ENCODE data around the gene NCKAP5L.
"Not testable (repeated sequence)": the region's sequence is repeated elsewhere in the genome, so short reads cannot be mapped to it uniquely, and the experiment has no call there.

Gene NCKAP5L

DNA sequence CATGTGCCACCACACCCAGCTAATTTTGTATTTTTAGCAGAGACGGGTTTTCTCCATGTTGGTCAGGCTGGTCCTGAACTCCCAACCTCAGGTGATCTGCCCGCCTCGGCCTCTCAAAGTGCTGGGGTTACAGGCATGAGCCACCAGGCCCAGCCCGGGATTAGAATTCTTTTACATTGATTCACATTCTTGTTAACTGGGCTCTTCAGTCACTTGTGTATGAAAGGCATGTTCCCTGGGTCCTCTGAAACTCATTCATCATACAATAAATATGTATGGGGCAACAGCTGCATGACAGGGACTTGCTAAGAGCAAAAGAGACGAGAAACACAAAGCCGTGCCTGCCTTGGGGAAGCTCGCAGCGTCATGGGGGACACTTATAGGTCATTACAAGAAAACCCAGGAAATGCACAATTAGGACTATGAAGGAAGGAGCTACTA is 43.6 kb upstream of the NCKAP5L start:
- H3K4me1 ChIP-seq (ENCODE audit: control insufficient read depth in 1 of 2, insufficient read depth in 2 of 2, low read length in 2 of 2) = peaks cover 8 to 23% of the 10 kb centered on the region in 2 donors
- not testable (repeated sequence) for H3K9ac ChIP-seq (ENCODE audit: low read depth in 1 of 2, low read length in 2 of 2); H3K27ac ChIP-seq (ENCODE audit: low read depth, low read length)

DNA sequence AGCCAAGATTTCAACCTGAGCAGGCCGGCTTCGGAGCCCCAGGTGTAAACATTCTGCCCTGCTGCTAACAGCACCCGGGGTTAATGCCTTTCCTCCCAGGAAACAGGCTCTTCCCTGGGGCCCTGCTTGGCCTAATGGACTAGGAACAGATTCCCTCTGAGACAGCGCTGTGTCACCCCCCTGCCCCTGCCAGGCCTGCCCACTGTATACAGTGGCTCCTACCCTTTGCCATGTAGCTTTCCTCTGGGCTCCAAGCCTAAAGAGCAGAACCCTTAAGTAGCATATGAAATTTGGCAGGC is 43.0 kb upstream of the NCKAP5L start:
- peaks cover 8 to 23% of the 10 kb centered on the region in 2 donors for H3K4me1 ChIP-seq (ENCODE audit: control insufficient read depth in 1 of 2, insufficient read depth in 2 of 2, low read length in 2 of 2)
- H3K4me3 ChIP-seq (ENCODE audit: low read depth in 1 of 2, low read length in 2 of 2) = no peak overlapping the region
- H3K27ac ChIP-seq (ENCODE audit: low read depth, low read length) = no peak overlapping the region
- no peak overlapping the region for H3K9ac ChIP-seq (ENCODE audit: low read depth in 1 of 2, low read length in 2 of 2)
- no peaks in the 10 kb centered on the region for H3K27me3 ChIP-seq (ENCODE audit: control insufficient read depth in 1 of 2, insufficient read depth in 2 of 2, low read length in 2 of 2)
- H3K36me3 ChIP-seq (ENCODE audit: control insufficient read depth in 1 of 2, insufficient read depth in 2 of 2, low read length in 2 of 2) = no peaks in the 10 kb centered on the region
- no peaks in the 10 kb centered on the region for H3K9me3 ChIP-seq (ENCODE audit: control insufficient read depth in 1 of 2, low read length in 2 of 2)

More for the DNA sequence above, 43.6 kb upstream of the NCKAP5L start:
- not testable (repeated sequence) for H3K36me3 ChIP-seq (ENCODE audit: control insufficient read depth in 1 of 2, insufficient read depth in 2 of 2, low read length in 2 of 2); H3K27me3 ChIP-seq (ENCODE audit: control insufficient read depth in 1 of 2, insufficient read depth in 2 of 2, low read length in 2 of 2); H3K4me3 ChIP-seq (ENCODE audit: low read depth in 1 of 2, low read length in 2 of 2); H3K9me3 ChIP-seq (ENCODE audit: control insufficient read depth in 1 of 2, low read length in 2 of 2)

DNA sequence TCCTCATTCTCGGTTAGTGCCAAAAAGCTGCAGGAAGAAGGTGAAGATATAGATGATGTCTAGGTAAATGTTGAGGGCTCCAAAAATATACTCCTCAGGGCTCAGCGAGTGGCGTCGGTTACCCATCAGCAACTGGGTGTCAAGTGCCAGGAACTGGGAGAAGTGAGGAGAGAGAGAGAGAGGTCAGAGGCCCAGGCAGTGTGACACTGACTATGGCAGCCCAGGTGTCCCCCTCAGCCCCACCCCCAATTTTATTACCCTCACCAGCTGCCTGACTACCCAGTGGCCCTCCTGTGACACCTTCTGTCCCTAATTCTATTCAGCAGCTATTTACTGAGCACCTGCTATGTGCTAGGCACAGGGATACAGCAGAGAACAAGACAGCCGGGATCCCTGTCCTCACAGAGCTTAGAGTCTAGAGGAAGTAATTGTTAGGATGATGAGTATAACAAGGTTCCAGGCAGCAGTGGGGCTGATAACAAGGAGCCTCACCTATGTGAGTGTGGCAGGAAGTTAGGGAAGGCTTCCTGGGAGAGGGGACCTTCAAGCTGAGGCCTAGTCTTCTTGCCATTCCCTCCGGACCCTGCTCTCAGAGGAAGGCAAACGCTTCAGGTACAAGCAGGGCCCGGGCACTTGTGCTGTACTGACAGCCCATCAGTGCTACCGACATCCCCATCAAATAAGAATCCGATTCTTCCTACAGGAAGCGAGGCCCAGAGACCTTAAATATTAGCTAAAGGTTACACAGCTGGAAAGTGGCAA is 42.5 kb upstream of the NCKAP5L start:
- Histone ChIP-seq H3K27me3 (ENCODE audit: control insufficient read depth in 1 of 2, insufficient read depth in 2 of 2, low read length in 2 of 2) (no peaks in the 10 kb centered on the region), H3K4me1 (ENCODE audit: control insufficient read depth in 1 of 2, insufficient read depth in 2 of 2, low read length in 2 of 2) (peaks cover 8 to 23% of the 10 kb centered on the region in 2 donors), H3K9ac (ENCODE audit: low read depth in 1 of 2, low read length in 2 of 2) (no peak overlapping the region), H3K9me3 (ENCODE audit: control insufficient read depth in 1 of 2, low read length in 2 of 2) (no peaks in the 10 kb centered on the region), H3K4me3 (ENCODE audit: low read depth in 1 of 2, low read length in 2 of 2) (no peak overlapping the region), H3K36me3 (ENCODE audit: control insufficient read depth in 1 of 2, insufficient read depth in 2 of 2, low read length in 2 of 2) (no peaks in the 10 kb centered on the region), H3K27ac (ENCODE audit: low read depth, low read length) (no peak overlapping the region)

DNA sequence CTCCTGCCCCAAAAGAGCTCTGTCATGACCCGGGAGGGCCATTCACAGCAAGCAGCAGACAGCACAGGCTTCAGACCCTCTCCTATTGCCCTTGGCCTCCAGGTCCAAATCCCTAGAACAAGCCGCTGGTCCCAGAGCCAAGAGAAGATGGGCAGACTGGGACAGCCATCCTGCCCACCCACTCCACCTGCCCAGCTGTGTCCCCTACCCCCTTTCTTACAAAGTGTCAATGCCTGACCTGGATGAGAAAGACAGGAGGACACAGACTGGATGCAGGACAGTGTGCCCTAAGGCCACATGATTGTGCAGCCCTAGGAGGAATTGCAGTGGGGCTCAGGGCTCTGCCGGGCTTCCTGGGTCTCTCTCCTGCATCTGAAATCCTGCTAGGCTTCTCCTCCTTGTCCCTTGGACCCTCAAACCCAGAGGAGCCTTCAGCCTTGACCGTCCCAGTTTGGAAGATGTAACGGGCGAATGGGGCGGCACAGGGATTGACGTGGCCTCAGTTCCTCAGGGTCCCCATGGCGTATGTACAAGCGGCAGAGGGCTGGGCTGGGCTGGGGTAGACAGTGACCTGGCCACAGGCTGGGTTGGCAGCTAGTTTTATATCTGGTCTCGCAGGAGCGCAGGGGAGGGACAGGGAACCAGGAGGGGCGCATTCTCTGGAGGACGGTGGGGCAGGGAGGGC is 41.7 kb upstream of the NCKAP5L start:
- Histone ChIP-seq H3K27me3 (ENCODE audit: control insufficient read depth in 1 of 2, insufficient read depth in 2 of 2, low read length in 2 of 2) (no peaks in the 10 kb centered on the region), H3K9ac (ENCODE audit: low read depth in 1 of 2, low read length in 2 of 2) (no peak overlapping the region), H3K4me3 (ENCODE audit: low read depth in 1 of 2, low read length in 2 of 2) (no peak overlapping the region), H3K27ac (ENCODE audit: low read depth, low read length) (no peak overlapping the region), H3K4me1 (ENCODE audit: control insufficient read depth in 1 of 2, insufficient read depth in 2 of 2, low read length in 2 of 2) (peaks cover 8 to 23% of the 10 kb centered on the region in 2 donors), H3K36me3 (ENCODE audit: control insufficient read depth in 1 of 2, insufficient read depth in 2 of 2, low read length in 2 of 2) (no peaks in the 10 kb centered on the region), H3K9me3 (ENCODE audit: control insufficient read depth in 1 of 2, low read length in 2 of 2) (no peaks in the 10 kb centered on the region)

DNA sequence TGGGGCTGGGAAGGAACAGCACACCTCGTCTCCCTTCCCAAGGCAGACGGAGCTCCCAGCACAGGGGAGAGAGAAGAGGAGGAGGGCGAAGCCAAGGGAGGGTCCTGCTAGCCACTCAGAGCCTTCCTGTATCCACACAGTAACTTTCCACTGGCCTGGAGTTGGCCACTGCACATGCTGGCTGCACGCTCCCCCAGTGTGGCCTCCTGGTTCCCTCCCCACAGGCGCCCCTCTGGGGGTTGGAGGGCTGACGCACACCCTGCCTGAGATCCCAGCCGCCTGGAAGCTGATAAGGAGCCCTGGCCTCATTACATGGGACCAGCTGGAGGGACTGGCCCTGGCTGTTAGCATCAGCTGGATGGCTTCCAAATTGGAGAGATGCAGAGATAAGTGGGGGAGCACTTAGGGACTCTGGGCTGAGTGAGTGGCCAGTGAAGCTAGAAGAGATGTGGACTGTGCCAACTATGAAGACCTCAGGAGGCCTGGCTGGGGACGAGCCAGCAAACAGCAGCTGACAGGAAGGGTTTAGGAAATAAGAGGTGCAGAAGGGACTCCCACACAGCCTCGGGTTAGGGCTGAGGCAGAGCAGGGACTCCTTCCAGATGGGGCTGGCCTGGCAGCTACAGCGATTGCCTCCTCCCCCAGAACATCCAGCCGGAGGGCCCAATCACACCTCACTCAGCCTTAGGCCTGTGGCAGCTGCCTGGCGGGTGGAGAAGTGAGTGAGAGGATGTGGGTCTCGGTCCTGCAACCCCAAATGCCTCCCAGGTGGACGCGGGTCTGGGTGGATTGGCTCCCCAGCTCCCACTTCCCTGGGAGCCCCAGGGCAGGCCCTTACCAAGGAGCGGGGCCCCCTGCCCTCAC is 41.0 kb upstream of the NCKAP5L start:
- no peaks in the 10 kb centered on the region for H3K27me3 ChIP-seq (ENCODE audit: control insufficient read depth in 1 of 2, insufficient read depth in 2 of 2, low read length in 2 of 2)
- H3K4me3 ChIP-seq (ENCODE audit: low read depth in 1 of 2, low read length in 2 of 2) = no peak overlapping the region
- H3K4me1 ChIP-seq (ENCODE audit: control insufficient read depth in 1 of 2, insufficient read depth in 2 of 2, low read length in 2 of 2) = peaks cover 8 to 23% of the 10 kb centered on the region in 2 donors
- H3K36me3 ChIP-seq (ENCODE audit: control insufficient read depth in 1 of 2, insufficient read depth in 2 of 2, low read length in 2 of 2) = no peaks in the 10 kb centered on the region
- no peak overlapping the region for H3K9ac ChIP-seq (ENCODE audit: low read depth in 1 of 2, low read length in 2 of 2)
- no peaks in the 10 kb centered on the region for H3K9me3 ChIP-seq (ENCODE audit: control insufficient read depth in 1 of 2, low read length in 2 of 2)
- H3K27ac ChIP-seq (ENCODE audit: low read depth, low read length) = no peak overlapping the region

DNA sequence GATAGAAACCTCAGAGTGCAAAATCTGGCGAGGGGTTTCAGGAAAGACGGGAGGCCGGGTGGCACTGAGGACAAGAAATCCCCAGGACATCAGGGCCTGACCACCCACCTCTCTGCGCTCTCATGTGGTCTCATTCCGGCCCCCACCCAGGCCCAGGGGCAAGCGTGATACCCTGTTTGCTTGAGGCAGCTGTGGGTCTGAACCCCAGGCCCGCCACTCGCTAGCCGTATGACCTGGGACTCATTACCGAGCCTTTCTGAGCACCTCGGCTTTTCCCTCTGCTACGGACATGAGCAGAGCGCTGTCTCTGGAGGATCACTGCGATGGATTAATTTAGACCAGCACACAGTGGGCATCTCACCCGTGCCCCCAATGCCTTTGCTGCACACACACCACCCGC is 40.2 kb upstream of the NCKAP5L start:
- no peak overlapping the region for H3K27ac ChIP-seq (ENCODE audit: low read depth, low read length)
- H3K27me3 ChIP-seq (ENCODE audit: control insufficient read depth in 1 of 2, insufficient read depth in 2 of 2, low read length in 2 of 2) = no peaks in the 10 kb centered on the region
- H3K9ac ChIP-seq (ENCODE audit: low read depth in 1 of 2, low read length in 2 of 2) = no peak overlapping the region
- no peaks in the 10 kb centered on the region for H3K36me3 ChIP-seq (ENCODE audit: control insufficient read depth in 1 of 2, insufficient read depth in 2 of 2, low read length in 2 of 2)
- H3K4me3 ChIP-seq (ENCODE audit: low read depth in 1 of 2, low read length in 2 of 2) = no peak overlapping the region
- peaks cover 8 to 23% of the 10 kb centered on the region in 2 donors for H3K4me1 ChIP-seq (ENCODE audit: control insufficient read depth in 1 of 2, insufficient read depth in 2 of 2, low read length in 2 of 2)
- no peaks in the 10 kb centered on the region for H3K9me3 ChIP-seq (ENCODE audit: control insufficient read depth in 1 of 2, low read length in 2 of 2)

DNA sequence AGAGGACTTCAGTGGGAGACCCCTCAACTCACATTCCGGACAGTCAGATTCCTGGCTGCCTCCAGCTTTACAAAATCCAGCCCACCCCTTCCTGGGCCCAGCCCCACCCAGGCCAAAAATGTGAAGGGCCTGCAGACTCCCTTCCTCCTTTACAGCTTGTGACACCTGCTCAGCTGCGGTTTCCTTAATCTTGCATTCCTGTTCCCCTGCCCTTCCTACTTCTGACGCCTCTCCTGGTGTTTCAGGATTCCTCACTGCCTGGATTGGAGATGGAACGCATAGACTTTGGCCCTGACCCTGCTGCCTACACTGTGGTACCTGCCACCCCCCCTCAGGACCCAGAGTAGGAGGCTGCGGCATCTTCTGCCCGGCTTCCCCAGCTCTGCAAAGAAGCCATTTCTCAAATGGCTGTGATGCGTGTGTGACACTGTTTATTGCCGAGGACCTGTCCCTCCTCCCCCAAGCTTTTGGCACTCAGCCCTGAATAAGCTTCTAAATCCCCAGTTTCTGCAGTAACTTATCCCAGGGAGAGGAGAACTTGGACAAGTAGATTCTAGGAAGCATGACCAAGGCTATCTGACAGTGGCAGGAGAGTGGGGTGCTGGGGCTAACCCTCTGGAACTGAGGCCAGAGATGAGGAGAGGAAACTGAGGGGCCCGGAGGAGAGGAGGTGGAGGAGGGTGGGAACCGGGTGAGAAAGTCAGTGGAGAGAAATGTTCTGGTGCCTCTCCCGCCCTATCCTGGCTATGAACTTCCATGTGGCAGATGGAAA is 39.5 kb upstream of the NCKAP5L start:
- no peak overlapping the region for H3K4me3 ChIP-seq (ENCODE audit: low read depth in 1 of 2, low read length in 2 of 2)
- H3K27me3 ChIP-seq (ENCODE audit: control insufficient read depth in 1 of 2, insufficient read depth in 2 of 2, low read length in 2 of 2) = no peaks in the 10 kb centered on the region
- H3K9ac ChIP-seq (ENCODE audit: low read depth in 1 of 2, low read length in 2 of 2) = no peak overlapping the region
- H3K36me3 ChIP-seq (ENCODE audit: control insufficient read depth in 1 of 2, insufficient read depth in 2 of 2, low read length in 2 of 2) = no peaks in the 10 kb centered on the region
- H3K9me3 ChIP-seq (ENCODE audit: control insufficient read depth in 1 of 2, low read length in 2 of 2) = no peaks in the 10 kb centered on the region
- no peak overlapping the region for H3K27ac ChIP-seq (ENCODE audit: low read depth, low read length)
- peaks cover 8 to 23% of the 10 kb centered on the region in 2 donors for H3K4me1 ChIP-seq (ENCODE audit: control insufficient read depth in 1 of 2, insufficient read depth in 2 of 2, low read length in 2 of 2)

DNA sequence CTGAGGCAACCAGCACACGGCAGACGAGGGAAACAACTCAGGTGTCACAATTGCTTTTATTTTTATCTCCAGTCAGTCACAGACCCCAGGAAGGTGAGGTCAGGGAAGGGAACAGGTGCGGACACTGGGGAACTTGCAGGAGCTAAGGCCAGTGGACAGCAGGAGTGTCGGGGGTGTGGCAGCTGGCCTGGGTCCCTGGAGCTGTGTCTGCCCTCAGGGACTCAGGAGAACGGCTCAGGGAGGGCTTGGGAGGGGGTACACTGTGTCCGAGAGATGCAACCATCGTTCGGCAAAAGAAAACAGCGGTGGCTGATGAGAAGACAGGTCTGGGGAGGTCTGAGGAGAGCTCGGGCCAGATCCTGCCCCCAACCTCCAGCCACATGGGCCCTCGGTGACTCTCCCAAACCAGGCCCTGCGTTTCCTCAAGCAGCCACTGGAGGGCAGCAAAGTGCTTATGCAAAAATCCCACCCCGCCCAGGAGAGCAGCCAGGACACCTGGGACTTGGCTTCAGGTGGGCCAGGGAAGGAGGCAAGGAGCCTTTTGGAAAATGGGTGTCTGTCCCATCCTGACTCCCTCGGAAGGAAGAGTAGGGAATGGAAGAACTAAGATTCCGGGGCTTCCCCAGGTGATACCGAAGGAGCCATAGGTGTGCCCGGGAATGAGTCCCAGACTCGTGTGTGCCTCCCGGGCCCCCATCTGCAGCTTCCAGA is 38.8 kb upstream of the NCKAP5L start:
- Histone ChIP-seq H3K36me3 (ENCODE audit: control insufficient read depth in 1 of 2, insufficient read depth in 2 of 2, low read length in 2 of 2) (no peaks in the 10 kb centered on the region), H3K9me3 (ENCODE audit: control insufficient read depth in 1 of 2, low read length in 2 of 2) (no peaks in the 10 kb centered on the region), H3K4me1 (ENCODE audit: control insufficient read depth in 1 of 2, insufficient read depth in 2 of 2, low read length in 2 of 2) (peaks cover 8 to 23% of the 10 kb centered on the region in 2 donors), H3K9ac (ENCODE audit: low read depth in 1 of 2, low read length in 2 of 2) (no peak overlapping the region), H3K27ac (ENCODE audit: low read depth, low read length) (no peak overlapping the region), H3K4me3 (ENCODE audit: low read depth in 1 of 2, low read length in 2 of 2) (peak overlapping the region in 1 of 2 donors; percentile 28), H3K27me3 (ENCODE audit: control insufficient read depth in 1 of 2, insufficient read depth in 2 of 2, low read length in 2 of 2) (no peaks in the 10 kb centered on the region)

DNA sequence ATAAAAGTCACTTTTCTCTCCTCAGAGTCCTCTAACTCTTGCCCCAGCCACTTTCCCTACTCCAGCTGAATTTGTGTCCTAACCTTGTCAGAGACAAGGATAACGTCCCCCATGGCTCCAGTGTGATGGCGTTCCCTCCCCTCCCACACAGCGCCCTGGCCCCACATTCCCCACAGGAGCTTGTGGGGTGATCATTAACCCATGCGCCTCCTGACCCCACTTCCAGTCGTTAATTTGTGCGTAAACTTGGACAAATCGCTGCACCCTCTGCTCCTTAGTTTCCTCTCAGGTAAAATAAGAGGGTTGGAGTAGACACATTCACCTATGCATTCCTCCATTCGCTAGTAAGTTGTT is 37.5 kb upstream of the NCKAP5L start:
- Histone ChIP-seq H3K27ac (ENCODE audit: low read depth, low read length) (no peak overlapping the region), H3K36me3 (ENCODE audit: control insufficient read depth in 1 of 2, insufficient read depth in 2 of 2, low read length in 2 of 2) (no peaks in the 10 kb centered on the region), H3K9ac (ENCODE audit: low read depth in 1 of 2, low read length in 2 of 2) (no peak overlapping the region), H3K4me1 (ENCODE audit: control insufficient read depth in 1 of 2, insufficient read depth in 2 of 2, low read length in 2 of 2) (peaks cover 8 to 23% of the 10 kb centered on the region in 2 donors), H3K9me3 (ENCODE audit: control insufficient read depth in 1 of 2, low read length in 2 of 2) (no peaks in the 10 kb centered on the region), H3K4me3 (ENCODE audit: low read depth in 1 of 2, low read length in 2 of 2) (no peak overlapping the region), H3K27me3 (ENCODE audit: control insufficient read depth in 1 of 2, insufficient read depth in 2 of 2, low read length in 2 of 2) (no peaks in the 10 kb centered on the region)

All from duodenal mucosa (tissue), 2 donors.